Measurements from ENCODE around the gene TM4SF5. TPM values are rescaled to one million over a fixed set of nuclear protein-coding genes. Genes with fewer than 3 reads are reported as not detected.

The TM4SF5 gene
- total and polyA plus RNA-seq, 10 of the 15 experiments (the other 5 are each of a cell fraction or from before 2014, with no cell fraction given) = 0.40 TPM; not detected in 9

GRCh38 chr17:4740584-4740983, 31.1 kb upstream of the TM4SF5 start:
- TF ChIP-seq CEBPB (IDR thresholded peaks at IDR 0.05; ENCODE audit: borderline replicate concordance in 1 of 2, low read depth in 2 of 2, low read length in 2 of 2) (no peak), SMAD5 (IDR thresholded peaks at IDR 0.05; ENCODE audit: low read depth) (no peak), POLR2A (IDR thresholded peaks at IDR 0.05; ENCODE audit: low read depth, low read length) (no peak), CHD2 (IDR thresholded peaks at IDR 0.05; ENCODE audit: borderline replicate concordance, low read depth, low read length) (no peak), RFX5 (IDR thresholded peaks at IDR 0.05; ENCODE audit: low read depth, low read length) (no peak)
- Histone ChIP-seq H4K20me1 (ENCODE audit: control insufficient read depth, insufficient read depth) (no peaks in the 10 kb centered on the region), H3K9me3 (replicated peaks; ENCODE audit: control insufficient read depth, insufficient read depth, low read length) (no peaks in the 10 kb centered on the region), H3K4me1 (ENCODE audit: control insufficient read depth, insufficient read depth, low read length) (peaks cover 3% of the 10 kb centered on the region; the same call in 1 of the 2 replicates), H3K27me3 (replicated peaks in 1 of 2; ENCODE audit: control insufficient read depth in 2 of 2, insufficient read depth in 2 of 2, low read length in 1 of 2) (peaks cover 10 to 15% of the 10 kb centered on the region in 2 experiments), H3K79me2 (ENCODE audit: control insufficient read depth, insufficient read depth, low read length) (no peaks in the 10 kb centered on the region), H3K9ac (ENCODE audit: control insufficient read depth, insufficient read depth, low read length) (no peak overlapping the region), H3K27ac (ENCODE audit: control insufficient read depth, insufficient read depth) (no peak overlapping the region), H3K4me3 (no peak overlapping the region), H3K36me3 (ENCODE audit: control insufficient read depth in 2 of 2, insufficient read depth in 2 of 2, low read length in 1 of 2) (no peaks in the 10 kb centered on the region), H2AFZ (ENCODE audit: control insufficient read depth, low read depth, low read length) (no peak overlapping the region), H3K4me2 (ENCODE audit: control insufficient read depth, insufficient read depth) (no peak overlapping the region)
- intact Hi-C loops (cut with micrococcal nuclease; ENCODE audit: unreplicated experiment) = no loop called here
- POLR2A ChIA-PET = no interaction called here
- RAD21 ChIA-PET (ENCODE audit: unreplicated experiment) = no interaction called here
- WGBS (ENCODE audit: insufficient coverage, insufficient replicate concordance, low lambda C conversion rate, missing lambda C conversion rate) = 80% methylated on average over 8 of the region's 8 CpGs
- CTCF ChIA-PET = no interaction called here
- BruUV-seq (replicated peaks) = no TSS peak
- in situ Hi-C loops (cut with MboI) = no loop called here
- FAIRE-seq (no peak), DNase-seq (ENCODE audit: low read depth, low spot score) (no peak), ATAC-seq (no peak)
- SMC1A ChIA-PET (ENCODE audit: uncharacterized antibody, unreplicated experiment) = no interaction called here

GRCh38 chr17:4741544-4741943, 30.1 kb upstream of the TM4SF5 start:
- no peak for DNase-seq (ENCODE audit: low read depth, low spot score)
- ChIA-PET RAD21 (ENCODE audit: unreplicated experiment) (no interaction called here), CTCF (no interaction called here), POLR2A (no interaction called here), SMC1A (ENCODE audit: uncharacterized antibody, unreplicated experiment) (no interaction called here)
- no peak overlapping the region for H2AFZ ChIP-seq (ENCODE audit: control insufficient read depth, low read depth, low read length)
- TF ChIP-seq KLF5 (IDR thresholded peaks at IDR 0.05; ENCODE audit: partially characterized antibody) (no peak), ZBTB40 (IDR thresholded peaks at IDR 0.05; ENCODE audit: borderline replicate concordance) (no peak), MXI1 (IDR thresholded peaks at IDR 0.05; ENCODE audit: low read depth, low read length) (no peak), ZNF622 (IDR thresholded peaks at IDR 0.05) (no peak), ZNF274 (IDR thresholded peaks at IDR 0.05; ENCODE audit: insufficient read depth, insufficient read length) (no peak), NFIC (IDR thresholded peaks at IDR 0.05; ENCODE audit: low read depth, low read length) (no peak), JUND (IDR thresholded peaks at IDR 0.05; ENCODE audit: low read depth, low read length) (no peak), MAX (IDR thresholded peaks at IDR 0.05; ENCODE audit: low read depth, low read length) (no peak), CBX5 (IDR thresholded peaks at IDR 0.05; ENCODE audit: low read depth) (no peak), SP1 (IDR thresholded peaks at IDR 0.05; ENCODE audit: low read depth, low read length) (no peak)
- no peak for ATAC-seq
- peaks cover 3% of the 10 kb centered on the region; the same call in 1 of the 2 replicates for H3K4me1 ChIP-seq (ENCODE audit: control insufficient read depth, insufficient read depth, low read length)
- FAIRE-seq = no peak
- in situ Hi-C loops (cut with MboI) = no loop called here
- H3K4me3 ChIP-seq = no peak overlapping the region
- no peak overlapping the region for H3K4me2 ChIP-seq (ENCODE audit: control insufficient read depth, insufficient read depth)
- H3K79me2 ChIP-seq (ENCODE audit: control insufficient read depth, insufficient read depth, low read length) = no peaks in the 10 kb centered on the region
- no peaks in the 10 kb centered on the region for H4K20me1 ChIP-seq (ENCODE audit: control insufficient read depth, insufficient read depth)
- BruUV-seq (replicated peaks) = no TSS peak
- H3K27ac ChIP-seq (ENCODE audit: control insufficient read depth, insufficient read depth) = no peak overlapping the region
- intact Hi-C loops (cut with micrococcal nuclease; ENCODE audit: unreplicated experiment) = no loop called here
- no peaks in the 10 kb centered on the region for H3K9me3 ChIP-seq (replicated peaks; ENCODE audit: control insufficient read depth, insufficient read depth, low read length)
- WGBS (ENCODE audit: insufficient coverage, insufficient replicate concordance, low lambda C conversion rate, missing lambda C conversion rate) = 25% methylated on average over 8 of the region's 8 CpGs
- H3K27me3 ChIP-seq (replicated peaks in 1 of 2; ENCODE audit: control insufficient read depth in 2 of 2, insufficient read depth in 2 of 2, low read length in 1 of 2) = peaks cover 9 to 15% of the 10 kb centered on the region in 2 experiments
- no peaks in the 10 kb centered on the region for H3K36me3 ChIP-seq (ENCODE audit: control insufficient read depth in 2 of 2, insufficient read depth in 2 of 2, low read length in 1 of 2)
- no peak overlapping the region for H3K9ac ChIP-seq (ENCODE audit: control insufficient read depth, insufficient read depth, low read length)

All from GM12878 (cell line).